Measurements from ENCODE around the gene UBA1.
A peak's percentile ranks its signal among the peaks of the same experiment; 100 is the strongest.

The UBA1 gene

DNA sequence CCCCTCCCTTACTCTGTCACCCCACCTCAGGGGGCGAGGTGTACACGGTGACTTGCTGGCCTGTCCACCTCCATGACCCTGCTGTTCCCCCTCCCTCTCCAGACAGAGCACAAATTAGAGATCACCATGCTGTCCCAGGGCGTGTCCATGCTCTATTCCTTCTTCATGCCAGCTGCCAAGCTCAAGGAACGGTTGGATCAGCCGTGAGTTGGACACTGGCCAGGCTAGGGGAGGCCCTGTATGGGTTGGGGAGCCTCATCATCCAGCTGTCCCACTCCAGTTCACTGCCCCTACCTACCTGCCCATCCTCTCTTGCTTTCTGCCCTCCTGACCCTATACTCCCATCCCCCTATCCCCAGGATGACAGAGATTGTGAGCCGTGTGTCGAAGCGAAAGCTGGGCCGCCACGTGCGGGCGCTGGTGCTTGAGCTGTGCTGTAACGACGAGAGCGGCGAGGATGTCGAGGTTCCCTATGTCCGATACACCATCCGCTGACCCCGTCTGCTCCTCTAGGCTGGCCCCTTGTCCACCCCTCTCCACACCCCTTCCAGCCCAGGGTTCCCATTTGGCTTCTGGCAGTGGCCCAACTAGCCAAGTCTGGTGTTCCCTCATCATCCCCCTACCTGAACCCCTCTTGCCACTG lies 20.9 kb downstream of the UBA1 start:
- no peak for DNase-seq

DNA sequence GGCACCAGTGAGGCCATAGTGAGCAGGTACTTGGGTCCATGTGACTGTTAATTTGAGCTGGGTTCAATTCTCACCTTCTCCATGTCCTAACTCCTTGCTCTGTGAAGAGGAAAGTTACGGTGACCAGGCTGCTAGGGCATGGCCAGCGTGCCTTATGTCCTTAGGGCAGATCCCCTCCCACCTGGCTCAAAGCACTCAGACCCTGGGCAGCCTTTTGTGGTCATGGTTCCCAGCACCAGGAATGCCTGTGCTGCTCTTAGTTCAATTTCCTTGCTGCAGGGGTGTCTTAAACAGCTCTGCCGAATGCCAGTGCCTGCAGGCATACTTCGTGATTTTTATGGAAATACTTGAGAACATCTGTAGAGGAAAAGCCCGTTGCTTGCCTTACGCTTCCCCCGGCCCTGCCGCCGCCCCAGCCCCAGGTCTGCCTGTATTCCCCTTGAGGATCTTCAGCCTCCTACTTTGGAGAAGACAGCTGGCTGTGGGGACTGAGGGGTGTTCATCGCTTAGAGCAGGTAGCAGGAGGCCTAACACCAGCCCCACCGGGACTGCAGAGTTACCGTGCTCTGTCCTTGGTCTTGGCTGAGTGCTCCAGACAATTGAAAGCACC lies 21.8 kb downstream of the UBA1 start:
- no peak for DNase-seq

DNA sequence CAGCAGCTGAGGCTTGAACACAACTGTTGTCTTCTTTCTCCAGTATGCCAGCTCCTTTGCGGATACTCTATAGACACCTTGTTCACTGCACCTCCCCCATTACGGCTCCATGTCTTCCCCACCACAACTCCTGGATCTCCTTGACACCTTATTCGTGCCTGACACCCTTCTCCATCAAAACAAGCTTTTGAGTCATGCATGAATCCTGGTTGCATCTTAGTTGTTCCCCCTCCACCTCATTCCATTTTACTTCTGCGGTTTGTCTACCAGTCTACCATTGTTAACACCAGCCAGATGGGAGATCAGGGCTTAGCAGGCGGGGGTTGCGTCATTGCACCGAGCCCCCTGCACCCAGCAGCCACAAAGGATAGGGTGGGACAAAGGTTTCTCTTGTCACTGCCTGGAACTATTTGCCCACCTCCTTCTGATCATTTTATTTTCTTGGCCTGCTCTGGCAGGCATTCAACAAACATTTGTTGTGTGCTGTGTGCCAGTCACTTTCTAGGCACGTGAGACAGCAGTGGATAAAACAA lies 22.8 kb downstream of the UBA1 start:
- DNase-seq, result no peak

DNA sequence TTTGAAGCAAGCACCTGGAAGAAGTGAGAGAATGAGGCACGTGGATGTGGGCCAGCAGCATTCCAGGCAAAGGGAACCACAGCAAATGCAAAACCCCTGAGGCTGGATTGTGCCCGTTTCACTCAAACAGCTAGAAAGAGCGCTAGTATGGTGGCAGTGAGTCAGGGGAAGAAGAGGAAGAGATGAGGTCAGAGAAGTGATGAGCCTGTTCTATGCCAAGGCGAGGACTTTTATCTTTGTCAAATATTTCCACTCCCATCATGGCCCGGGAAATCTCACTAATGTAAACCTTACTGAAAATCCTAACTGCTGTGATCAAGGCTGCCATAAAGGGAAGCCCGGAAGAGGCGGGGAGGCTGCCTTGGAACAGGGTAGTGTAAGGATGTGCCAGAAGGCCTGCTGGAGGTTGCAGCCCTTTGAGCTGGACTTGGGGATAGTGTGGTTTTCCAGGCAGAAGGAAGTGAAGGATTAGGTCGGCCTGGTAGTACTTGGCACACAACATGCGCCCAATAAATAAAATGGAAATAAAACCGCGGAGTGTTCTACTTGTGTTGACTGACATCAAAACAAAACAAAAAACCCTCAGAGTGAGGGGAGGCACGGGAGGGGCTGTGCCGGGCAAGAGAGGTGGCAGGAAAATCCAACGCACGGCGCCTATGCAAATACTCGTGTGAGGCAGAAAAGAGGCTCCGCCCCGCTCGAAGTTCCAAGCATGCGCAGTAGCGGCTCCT lies 23.7 kb downstream of the UBA1 start:
- peak; percentile 33 to 45 for DNase-seq

DNA sequence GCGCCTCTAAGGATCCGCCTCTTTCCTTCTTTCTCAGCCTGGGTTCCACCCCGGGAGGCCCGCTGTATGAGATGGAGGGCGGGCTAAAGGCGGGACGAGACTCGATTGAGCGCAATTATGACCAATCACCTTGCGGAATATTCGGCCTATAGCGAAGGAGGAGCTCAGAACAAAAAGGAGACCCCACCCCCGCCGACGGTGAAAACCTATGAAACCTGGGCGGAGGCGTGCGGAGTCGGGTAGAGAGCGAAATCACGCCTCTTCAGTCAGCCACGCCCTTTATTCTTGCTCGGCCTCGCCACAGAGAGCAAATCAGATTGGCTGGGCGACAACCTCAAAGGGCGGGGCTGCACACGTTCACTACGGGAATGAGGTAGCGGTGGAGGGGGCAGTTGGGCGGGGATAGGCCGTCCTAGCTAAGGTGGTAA lies 24.2 kb downstream of the UBA1 start:
- peak; percentile 96 to 97 for DNase-seq

DNA sequence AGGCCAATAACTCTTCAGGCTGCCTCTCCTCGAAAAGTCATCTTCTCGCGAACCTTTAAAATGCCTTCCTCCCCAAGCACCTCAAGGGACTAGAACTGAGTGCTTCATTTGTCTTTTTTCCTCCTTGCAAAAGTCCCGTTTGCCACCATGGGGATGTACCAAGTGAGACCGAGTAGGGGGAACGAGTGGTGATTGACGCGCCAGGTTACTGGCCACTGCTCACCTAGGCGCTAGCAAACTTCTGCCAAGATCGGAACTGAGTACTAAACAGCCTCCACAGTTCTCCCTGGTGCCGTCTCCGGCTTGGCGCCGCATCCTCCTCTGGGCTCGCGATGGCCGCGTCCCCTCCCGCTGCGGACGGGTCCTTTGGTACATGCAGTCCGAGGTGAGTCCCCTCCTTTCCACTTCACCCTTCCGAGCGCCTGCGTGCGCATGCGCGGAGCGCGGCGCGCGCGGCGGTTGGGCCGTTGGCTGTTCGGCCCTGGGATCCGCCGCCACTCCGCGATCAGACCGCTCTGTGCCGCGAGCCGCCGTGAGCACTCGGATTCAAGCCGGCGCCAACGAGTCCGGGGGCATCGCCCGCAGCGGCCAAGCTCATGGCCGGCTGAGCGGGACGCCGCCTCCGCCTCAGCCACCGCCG lies 24.8 kb downstream of the UBA1 start, which contains the start of gene CDK16:
Gene CDK16 (plus strand): TSS at position 402 of the 640 bp plus-strand sequence. CDS start 4,877 bp downstream, outside the sequence.
- peak; percentile 64 to 68 for DNase-seq

DNA sequence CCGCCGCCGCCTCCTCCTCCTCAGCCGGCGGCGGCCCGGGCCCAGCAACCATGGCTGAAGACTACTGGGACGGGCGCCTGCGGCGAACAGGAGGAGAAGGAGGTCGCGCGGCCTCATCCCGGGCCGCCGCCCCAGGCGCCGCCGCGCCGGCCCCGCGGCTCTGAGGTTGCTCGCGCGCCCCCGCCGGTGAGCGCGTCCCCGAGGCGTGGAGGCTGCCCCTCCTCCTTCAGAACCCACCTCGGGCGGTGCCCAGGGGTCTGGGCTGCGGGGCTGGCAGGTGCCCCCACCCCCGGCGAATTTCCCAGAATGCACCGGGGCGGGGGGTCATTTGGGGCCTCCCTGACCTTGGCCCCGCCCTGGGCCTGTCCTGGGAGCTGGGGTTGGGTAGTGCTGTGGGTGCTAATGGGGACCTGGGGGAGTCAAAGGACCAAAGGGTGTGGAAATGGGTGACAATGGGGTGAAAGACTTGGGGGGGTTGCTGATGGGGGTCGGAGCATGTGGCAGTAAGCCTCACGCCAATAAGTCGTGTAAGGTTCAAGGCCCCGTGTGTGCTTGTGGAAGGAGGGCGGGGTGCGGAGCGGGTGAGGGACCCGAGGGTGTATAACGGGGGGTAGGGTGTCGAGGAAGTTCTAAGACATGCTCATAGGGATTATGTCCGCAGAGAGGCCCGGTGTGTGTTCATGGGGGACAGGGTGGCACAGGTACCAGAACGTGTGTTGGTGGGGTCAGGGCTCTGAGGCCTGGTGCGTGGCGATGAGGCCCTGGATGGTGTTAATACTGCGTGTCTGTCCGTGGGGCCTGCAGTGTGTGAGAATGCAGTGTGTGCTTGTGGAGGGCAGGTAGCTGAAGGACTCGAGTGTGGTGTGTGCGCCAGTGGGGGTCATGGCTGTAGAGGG lies 25.5 kb downstream of the UBA1 start:
- DNase-seq, result peak; percentile 32 to 40

DNA sequence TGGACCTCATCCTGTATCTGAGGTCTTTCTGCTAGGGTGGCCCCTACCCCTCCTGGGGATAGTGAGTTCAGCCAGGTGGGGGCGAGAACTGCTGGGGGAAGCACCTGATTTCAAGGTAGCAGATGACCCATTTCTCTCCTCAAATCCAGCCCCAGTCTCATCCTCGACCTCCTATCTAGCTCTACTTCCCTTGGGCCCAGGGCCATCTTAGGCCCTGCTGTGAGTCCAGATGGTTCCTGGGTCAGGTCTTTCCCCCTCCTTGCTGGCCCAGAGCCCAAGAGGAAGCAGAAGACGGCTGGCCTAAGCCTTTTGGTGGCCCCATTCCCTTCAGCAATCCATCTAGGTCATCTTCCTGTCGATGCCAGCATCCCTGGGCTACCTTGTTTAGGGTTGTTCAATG lies 28.1 kb downstream of the UBA1 start:
- no peak for DNase-seq

DNA sequence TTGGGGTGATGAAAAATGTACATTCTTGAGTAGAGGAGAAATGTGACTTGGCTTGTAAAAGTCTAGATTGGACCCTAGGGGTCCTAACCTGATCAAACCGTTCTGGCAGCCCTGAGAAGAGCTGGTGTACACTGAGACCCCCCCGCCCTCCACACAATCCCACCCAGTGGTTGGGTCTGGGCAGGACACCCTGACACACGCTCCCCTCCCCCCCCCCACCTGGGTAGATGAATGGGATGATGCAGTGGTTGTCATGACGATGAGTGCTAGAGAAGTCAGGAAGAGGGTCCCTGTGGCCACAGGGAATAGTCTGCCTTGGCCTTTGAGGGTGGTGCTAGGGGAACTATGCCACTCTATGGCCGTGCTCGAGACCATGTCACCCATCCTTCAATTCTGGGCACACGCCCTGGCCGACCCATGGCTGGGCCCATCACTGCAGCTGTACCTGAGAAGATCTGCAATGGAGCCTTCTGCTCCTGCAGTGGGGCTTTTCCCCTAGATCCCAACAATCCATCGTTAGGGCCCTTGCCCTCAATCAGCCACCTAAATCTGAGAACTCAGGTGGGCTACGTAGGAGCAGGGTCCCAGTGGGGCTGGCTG lies 29.2 kb downstream of the UBA1 start:
- no peak for DNase-seq

DNA sequence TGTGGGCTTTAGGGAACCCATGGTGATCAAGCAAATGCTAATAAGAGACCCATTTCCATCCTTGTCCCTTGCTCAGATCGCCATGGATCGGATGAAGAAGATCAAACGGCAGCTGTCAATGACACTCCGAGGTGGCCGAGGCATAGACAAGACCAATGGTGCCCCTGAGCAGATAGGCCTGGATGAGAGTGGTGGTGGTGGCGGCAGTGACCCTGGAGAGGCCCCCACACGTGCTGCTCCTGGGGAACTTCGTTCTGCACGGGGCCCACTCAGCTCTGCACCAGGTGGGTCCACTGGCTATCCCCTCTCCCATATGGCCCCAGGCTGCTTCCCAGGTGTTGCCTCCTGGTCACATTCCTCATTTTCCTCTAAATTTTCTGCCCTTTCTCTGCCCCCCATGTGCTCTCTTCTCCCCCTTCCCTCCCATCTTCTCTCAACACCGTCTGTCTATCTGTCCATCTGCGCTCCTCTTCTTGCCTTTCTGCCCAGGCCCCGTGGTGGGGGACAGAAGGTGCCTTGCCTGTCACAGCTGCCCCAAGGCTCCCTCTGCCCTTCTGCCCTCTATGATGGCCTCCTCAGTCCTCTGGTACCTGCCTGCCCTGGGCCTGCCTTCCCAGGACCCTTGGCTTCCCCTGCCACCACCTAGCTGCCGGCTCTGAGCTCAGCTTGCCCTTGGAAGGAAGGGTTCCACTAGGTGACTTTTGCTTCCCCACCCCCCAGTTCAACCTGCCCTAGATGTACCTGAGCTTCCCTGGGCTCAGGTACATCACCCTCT lies 30.0 kb downstream of the UBA1 start:
- no peak for DNase-seq

DNA sequence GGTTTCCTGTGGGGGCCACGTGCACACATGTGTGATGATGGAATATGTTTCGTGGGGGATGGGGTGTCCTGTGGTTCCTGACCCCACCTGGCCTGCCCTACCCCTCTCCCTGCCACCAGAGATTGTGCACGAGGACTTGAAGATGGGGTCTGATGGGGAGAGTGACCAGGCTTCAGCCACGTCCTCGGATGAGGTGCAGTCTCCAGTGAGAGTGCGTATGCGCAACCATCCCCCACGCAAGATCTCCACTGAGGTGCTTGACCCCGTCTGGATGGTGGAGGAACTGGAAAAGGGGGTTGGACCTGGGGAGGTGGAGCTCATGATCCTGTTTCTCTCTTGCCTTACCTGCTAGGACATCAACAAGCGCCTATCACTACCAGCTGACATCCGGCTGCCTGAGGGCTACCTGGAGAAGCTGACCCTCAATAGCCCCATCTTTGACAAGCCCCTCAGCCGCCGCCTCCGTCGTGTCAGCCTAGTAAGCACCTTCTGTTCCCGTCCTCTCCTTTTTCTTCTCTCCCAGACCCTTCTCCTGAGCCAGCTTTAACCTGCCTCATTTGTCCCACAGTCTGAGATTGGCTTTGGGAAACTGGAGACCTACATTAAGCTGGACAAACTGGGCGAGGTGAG lies 30.8 kb downstream of the UBA1 start:
- DNase-seq, result no peak

DNA sequence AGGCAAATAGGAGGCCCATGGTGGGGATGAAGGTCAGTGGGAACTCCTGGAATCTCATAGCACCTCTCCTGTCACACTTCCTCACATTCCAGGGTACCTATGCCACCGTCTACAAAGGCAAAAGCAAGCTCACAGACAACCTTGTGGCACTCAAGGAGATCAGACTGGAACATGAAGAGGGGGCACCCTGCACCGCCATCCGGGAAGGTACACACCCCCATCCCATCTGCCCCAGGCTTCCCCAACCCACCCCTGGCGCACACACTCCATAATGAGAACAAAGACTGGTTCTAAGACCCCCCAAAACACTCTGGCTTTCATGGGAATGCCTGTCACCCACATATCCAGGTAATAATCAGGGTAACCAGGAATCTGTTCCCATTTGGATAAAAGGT lies 31.3 kb downstream of the UBA1 start:
- no peak for DNase-seq

DNA sequence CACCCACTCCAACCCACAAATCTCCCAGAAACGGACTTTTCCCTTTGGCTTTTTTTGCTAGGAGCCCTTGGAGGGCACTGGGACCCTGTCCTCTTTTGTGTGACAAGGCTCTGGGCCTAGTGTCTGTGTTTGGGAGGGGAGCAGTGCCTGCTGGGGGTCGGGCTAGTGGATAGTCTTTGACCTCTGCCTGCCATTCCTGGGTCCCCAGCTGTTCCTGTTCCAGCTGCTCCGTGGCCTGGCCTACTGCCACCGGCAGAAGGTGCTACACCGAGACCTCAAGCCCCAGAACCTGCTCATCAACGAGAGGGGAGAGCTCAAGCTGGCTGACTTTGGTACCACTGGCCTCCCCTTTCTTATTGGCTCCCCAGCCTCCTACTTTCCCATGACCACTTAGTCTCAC lies 32.4 kb downstream of the UBA1 start:
- no peak for DNase-seq

DNA sequence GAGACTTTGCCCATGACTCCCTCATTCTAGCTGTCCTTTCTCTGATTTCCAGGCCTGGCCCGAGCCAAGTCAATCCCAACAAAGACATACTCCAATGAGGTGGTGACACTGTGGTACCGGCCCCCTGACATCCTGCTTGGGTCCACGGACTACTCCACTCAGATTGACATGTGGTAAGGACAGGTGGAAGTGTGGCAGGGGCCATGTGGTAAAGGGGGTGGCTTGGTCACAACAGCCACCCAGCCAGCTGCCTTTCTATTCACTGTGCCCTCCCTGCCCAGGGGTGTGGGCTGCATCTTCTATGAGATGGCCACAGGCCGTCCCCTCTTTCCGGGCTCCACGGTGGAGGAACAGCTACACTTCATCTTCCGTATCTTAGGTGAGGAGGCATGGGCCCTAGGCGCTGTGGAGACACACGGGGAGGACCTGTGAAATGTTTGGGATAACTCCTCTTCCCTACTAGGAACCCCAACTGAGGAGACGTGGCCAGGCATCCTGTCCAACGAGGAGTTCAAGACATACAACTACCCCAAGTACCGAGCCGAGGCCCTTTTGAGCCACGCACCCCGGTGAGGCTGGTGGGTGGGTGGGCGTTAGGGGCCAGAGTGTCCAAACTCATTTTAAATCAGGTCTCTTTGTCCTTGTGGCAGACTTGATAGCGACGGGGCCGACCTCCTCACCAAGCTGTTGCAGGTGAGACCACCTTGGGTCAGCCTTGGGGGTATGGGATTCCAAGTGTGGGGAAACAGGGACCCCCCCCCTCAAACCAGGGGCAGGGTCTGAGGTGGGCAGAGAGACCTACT lies 33.1 kb downstream of the UBA1 start:
- no peak for DNase-seq

DNA sequence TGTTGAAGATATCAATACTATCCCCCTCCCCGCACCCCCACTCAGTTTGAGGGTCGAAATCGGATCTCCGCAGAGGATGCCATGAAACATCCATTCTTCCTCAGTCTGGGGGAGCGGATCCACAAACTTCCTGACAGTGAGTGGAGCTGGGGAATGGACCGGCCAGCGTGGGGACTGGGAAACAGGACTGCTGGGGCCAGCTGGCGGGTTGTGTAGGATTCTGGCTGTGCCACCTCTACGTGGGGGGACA lies 33.6 kb downstream of the UBA1 start:
- no peak for DNase-seq

DNA sequence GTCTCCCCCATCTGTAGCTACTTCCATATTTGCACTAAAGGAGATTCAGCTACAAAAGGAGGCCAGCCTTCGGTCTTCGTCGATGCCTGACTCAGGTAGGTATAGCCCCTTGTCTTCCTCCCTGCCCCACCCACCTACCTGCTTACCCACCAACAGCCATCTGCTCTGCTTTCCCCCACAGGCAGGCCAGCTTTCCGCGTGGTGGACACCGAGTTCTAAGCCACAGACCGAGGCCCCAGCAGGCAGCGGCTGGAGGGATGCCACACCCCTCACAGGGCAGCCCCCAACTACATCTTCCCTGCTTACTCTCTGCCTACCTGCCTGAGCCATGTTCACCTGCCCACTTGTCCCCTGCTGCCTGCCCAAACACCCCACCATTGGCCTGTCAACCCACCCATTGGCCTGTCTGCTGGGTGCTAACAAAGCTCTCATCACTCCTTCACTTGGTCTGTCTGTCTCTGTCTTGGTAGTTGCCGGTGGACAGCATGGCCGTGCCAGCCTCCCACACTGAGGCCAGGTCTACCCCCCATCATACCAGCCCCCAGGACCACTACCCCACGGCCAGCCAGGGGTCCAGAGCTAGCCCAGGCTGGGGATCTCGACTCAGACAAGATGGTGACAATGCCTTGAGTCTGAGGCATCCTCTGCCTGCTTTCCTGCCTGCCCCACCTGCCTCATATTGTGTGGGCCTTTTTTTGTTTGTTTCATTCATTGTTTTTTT lies 35.1 kb downstream of the UBA1 start:
- no peak for DNase-seq

DNA sequence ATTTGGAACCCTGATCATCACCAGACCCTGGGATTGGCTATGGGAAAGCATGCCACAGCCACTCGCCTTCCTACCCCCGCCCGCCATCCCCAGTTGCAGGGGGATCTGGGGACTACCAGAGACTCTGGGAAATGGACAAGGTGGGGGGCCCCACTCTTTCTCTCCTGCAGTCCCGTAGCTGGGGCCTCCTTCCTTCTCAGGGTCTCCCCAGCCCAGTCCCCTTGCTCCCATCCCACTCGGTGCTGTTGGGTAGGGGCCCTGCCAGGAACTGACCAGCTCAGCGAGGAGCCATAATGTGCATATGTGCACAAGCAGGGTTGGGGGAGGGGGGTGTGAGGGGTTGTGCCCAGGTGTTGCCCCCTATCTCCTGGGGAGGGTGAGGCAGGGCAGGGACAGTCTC lies 35.8 kb downstream of the UBA1 start:
- DNase-seq, result no peak

DNA sequence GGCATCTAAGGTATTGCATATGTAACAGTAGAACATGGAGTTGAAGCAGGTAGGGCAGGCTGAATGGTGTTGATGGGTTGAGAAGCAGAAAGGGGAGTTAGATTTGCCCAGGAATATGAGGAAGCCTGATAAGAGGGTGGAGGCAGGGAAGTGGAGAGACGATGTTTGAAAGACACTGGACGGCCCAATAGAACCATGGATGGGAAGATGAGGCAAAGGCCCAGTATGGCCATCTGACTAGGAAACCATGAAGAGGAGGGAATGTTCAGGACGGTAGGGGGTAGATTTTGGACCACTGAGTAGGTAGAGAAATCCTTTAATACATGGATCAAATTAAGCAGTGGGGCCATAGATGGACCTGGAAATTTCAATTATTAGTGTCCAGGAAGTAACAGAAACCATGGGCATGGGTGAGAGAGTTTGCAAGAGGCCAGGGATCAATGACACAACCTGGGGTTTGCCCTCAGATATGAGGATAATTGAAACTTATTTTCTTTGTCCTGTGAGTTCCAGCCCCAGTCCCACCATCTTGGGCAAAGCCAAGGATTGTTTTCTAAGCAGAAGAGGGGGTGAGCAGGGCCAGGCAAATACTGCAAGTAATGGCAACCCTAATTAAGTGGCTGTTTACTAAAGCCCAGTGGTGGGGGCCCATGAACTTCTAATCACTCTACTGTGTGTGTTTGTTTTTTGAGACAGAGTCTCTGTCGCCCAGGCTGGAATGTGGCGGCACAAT lies 36.7 kb downstream of the UBA1 start:
- DNase-seq, result no peak

DNA sequence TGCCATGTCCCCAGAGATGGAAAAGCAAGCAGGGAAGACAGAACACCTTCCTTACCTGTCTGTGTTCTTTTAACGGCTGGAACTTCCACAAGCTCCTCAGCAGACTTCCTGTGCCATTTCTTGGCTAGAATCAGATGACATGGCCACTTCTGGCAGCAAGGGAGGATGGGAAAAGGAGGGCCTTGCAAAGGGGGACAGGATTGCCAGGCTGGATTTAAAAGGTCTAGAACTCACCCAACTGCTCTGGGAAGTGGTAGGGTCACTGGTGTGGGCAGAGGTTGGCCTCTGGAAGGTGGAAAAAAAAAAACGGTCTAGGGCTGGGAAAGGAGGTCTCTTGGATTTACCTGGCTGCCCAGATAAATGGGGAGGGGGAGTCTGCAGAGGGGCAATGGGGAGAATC lies 37.5 kb downstream of the UBA1 start:
- no peak for DNase-seq

Measured in inflammatory macrophage treated with lipopolysaccharide for 1 hour (primary cell).